H9 (cell line): ENCODE measurements around the gene AKT1. TPM values are rescaled to one million over a fixed set of nuclear protein-coding genes. Genes with fewer than 3 reads are reported as not detected.

ENCODE experiments used
- DNase-seq: peaks from one replicate; pipeline ENCODE4 v3.0.0-alpha.2; 2017
- H2AFZ ChIP-seq: one replicate; pipeline ENCODE4 v1.6.1; 2013; ENCODE audit warnings: mild to moderate bottlenecking, low read length, control low read depth, moderate library complexity
- H2AK5ac ChIP-seq: 2 replicates; pipeline ENCODE4 v1.6.1; 2013; ENCODE audit warnings: low read length, control low read depth, mixed read lengths; ENCODE audit not compliant: insufficient read length
- H2BK120ac ChIP-seq: one replicate; pipeline ENCODE4 v1.6.1; 2013; ENCODE audit warnings: low read depth, mild to moderate bottlenecking, low read length, control low read depth, inconsistent platforms; ENCODE audit not compliant: poor library complexity, severe bottlenecking
- H2BK12ac ChIP-seq: 2 replicates; pipeline ENCODE4 v1.6.1; 2013; ENCODE audit warnings: low read length, control low read depth, mixed read lengths, low read depth; ENCODE audit not compliant: insufficient read length
- H2BK15ac ChIP-seq: 2 replicates; pipeline ENCODE4 v1.6.1; 2013; ENCODE audit warnings: low read depth, low read length, control low read depth
- H2BK20ac ChIP-seq: one replicate; pipeline ENCODE4 v1.6.1; 2013; ENCODE audit warnings: low read depth, mild to moderate bottlenecking, low read length, control low read depth, inconsistent platforms; ENCODE audit not compliant: poor library complexity, severe bottlenecking
- H2BK5ac ChIP-seq: 2 replicates; pipeline ENCODE4 v1.6.1; 2013; ENCODE audit warnings: low read length, control low read depth, mixed read lengths; ENCODE audit not compliant: insufficient read length
- H3K14ac ChIP-seq: 2 replicates; pipeline ENCODE4 v1.6.1; 2013; ENCODE audit warnings: low read length, control low read depth; ENCODE audit not compliant: insufficient read depth
- H3K18ac ChIP-seq: 2 replicates; pipeline ENCODE4 v1.6.1; 2013; ENCODE audit warnings: low read depth, mild to moderate bottlenecking, mixed read lengths, low read length, control low read depth; ENCODE audit not compliant: insufficient read length
- H3K23ac ChIP-seq: 2 replicates; pipeline ENCODE4 v1.6.1; 2013; ENCODE audit warnings: low read length, control low read depth, mixed read lengths, low read depth; ENCODE audit not compliant: insufficient read length
- H3K23me2 ChIP-seq: 2 replicates; pipeline ENCODE4 v1.6.1; 2013; ENCODE audit warnings: low read depth, mild to moderate bottlenecking, mixed read lengths, low read length, control low read depth; ENCODE audit not compliant: insufficient read length, poor library complexity, severe bottlenecking
- H3K27ac ChIP-seq: 2 replicates; pipeline ENCODE4 v1.5.1; 2013; ENCODE audit warnings: low read length, control low read depth, mixed read lengths, low read depth; ENCODE audit not compliant: insufficient read length
- H3K27me3 ChIP-seq: 2 replicates; pipeline ENCODE4 v1.6.1; 2013; ENCODE audit warnings: low read length, control low read depth, inconsistent platforms; ENCODE audit not compliant: insufficient read depth
- H3K4ac ChIP-seq: 2 replicates; pipeline ENCODE4 v1.6.1; 2013; ENCODE audit warnings: low read depth, mild to moderate bottlenecking, control low read depth, inconsistent platforms, low read length, moderate library complexity
- H3K4me1 ChIP-seq: 2 replicates; pipeline ENCODE4 v1.6.1; 2013; ENCODE audit warnings: low read length, control low read depth, inconsistent platforms; ENCODE audit not compliant: insufficient read depth
- H3K4me2 ChIP-seq: 2 replicates; pipeline ENCODE4 v1.6.1; 2013; ENCODE audit warnings: low read length, control low read depth, mixed read lengths; ENCODE audit not compliant: insufficient read length, insufficient read depth
- H3K56ac ChIP-seq: 2 replicates; pipeline ENCODE4 v1.6.1; 2013; ENCODE audit warnings: low read depth, mild to moderate bottlenecking, mixed read lengths, low read length, control low read depth; ENCODE audit not compliant: insufficient read length
- H3K79me1 ChIP-seq: 2 replicates; pipeline ENCODE4 v1.6.1; 2013; ENCODE audit warnings: low read depth, mild to moderate bottlenecking, moderate library complexity, low read length, control low read depth, inconsistent platforms; ENCODE audit not compliant: insufficient read depth, poor library complexity, severe bottlenecking
- H3K79me2 ChIP-seq: 2 replicates; pipeline ENCODE4 v1.6.1; 2013; ENCODE audit warnings: low read length, control low read depth, inconsistent platforms; ENCODE audit not compliant: insufficient read depth
- H3K9ac ChIP-seq: 2 replicates; pipeline ENCODE4 v1.6.1; 2013; ENCODE audit warnings: low read length, control low read depth, mixed read lengths; ENCODE audit not compliant: insufficient read length; ENCODE audit errors: extremely low read depth
- H3K9me3 ChIP-seq: one replicate; pipeline ENCODE4 v1.6.1; 2013; ENCODE audit warnings: low read depth, low read length, inconsistent platforms; ENCODE audit not compliant: control insufficient read depth
- H3T11ph ChIP-seq: one replicate; pipeline ENCODE4 v1.6.1; 2013; ENCODE audit warnings: mild to moderate bottlenecking, low read length, control low read depth, inconsistent platforms
- H4K20me1 ChIP-seq: one replicate; pipeline ENCODE4 v1.6.1; 2013; ENCODE audit not compliant: control insufficient read depth, insufficient read length, insufficient read depth
- H4K5ac ChIP-seq: 2 replicates; pipeline ENCODE4 v1.6.1; 2013; ENCODE audit warnings: low read depth, mild to moderate bottlenecking, mixed read lengths, low read length, control low read depth; ENCODE audit not compliant: insufficient read length
- H4K8ac ChIP-seq: replicated peaks from 2 replicates; pipeline ENCODE4 v1.6.1; 2013; ENCODE audit warnings: low read length, control low read depth, mixed read lengths, low read depth; ENCODE audit not compliant: insufficient read length
- H4K91ac ChIP-seq: 2 replicates; pipeline ENCODE4 v1.6.1; 2013; ENCODE audit warnings: low read depth, mild to moderate bottlenecking, moderate library complexity, mixed read lengths, low read length, control low read depth; ENCODE audit not compliant: insufficient read length
- H3K27ac Mint-ChIP-seq, 3 experiments: 2 replicates in 2 of 3; 3 replicates in 1 of 3; pipeline ENCODE4 v1.8.0; 2020 to 2021; ENCODE audit warnings: mixed read lengths in 3 of 3, mild to moderate bottlenecking in 1 of 3, moderate library complexity in 1 of 3
- H3K27me3 Mint-ChIP-seq: 2 replicates; pipeline ENCODE4 v1.8.0; 2021; ENCODE audit warnings: low read depth, mild to moderate bottlenecking, moderate library complexity, mixed read lengths
- H3K36me3 Mint-ChIP-seq, 3 experiments: 2 replicates in 2 of 3; 3 replicates in 1 of 3; pipeline ENCODE4 v1.8.0; 2020 to 2021; ENCODE audit warnings: low read depth in 3 of 3, mixed read lengths in 3 of 3; ENCODE audit not compliant: insufficient read depth in 1 of 3
- H3K4me1 Mint-ChIP-seq, 2 experiments: 2 replicates each; pipeline ENCODE4 v1.8.0; 2020; ENCODE audit warnings: mixed read lengths in 2 of 2
- H3K4me3 Mint-ChIP-seq, 2 experiments: 2 replicates in 1 of 2; 3 replicates in 1 of 2; pipeline ENCODE4 v1.8.0; 2020 to 2021; ENCODE audit warnings: mild to moderate bottlenecking in 2 of 2, mixed read lengths in 2 of 2, moderate library complexity in 1 of 2
- H3K9me3 Mint-ChIP-seq, 2 experiments: 2 replicates in 1 of 2; 3 replicates in 1 of 2; pipeline ENCODE4 v1.8.0; 2020; ENCODE audit warnings: mild to moderate bottlenecking in 2 of 2, mixed read lengths in 2 of 2, moderate library complexity in 1 of 2
- CTCF ChIP-seq: fragments of 200-600 bp; sonication (generic); conservative IDR thresholded peaks from 3 replicates; pipeline ENCODE4 v1.8.0; 2021; ENCODE audit warnings: antibody characterized with exemption, mild to moderate bottlenecking
- WGBS: extraction: QIAGEN DNeasy Blood & Tissue Kit; methylation state at CpG from one replicate; pipeline ENCODE4 v1.1.7; 2013; ENCODE audit warnings: missing lambda C conversion rate, low lambda C conversion rate, mixed read lengths; ENCODE audit not compliant: insufficient read length; ENCODE audit errors: extremely low coverage; 5-methylcytosine and 5-hydroxymethylcytosine counted together
- total RNA-seq: library from RNA; stranded (reverse); gene quantifications from 2 replicates; pipeline ENCODE4 v1.2.1, GENCODE V29; 2021

The AKT1 gene
- total RNA-seq, 1 experiment from 2014 or later: 101 TPM

- H3K9me3 Mint-ChIP-seq: no peaks in the 10 kb centered on the region; a peak in 1 of 5 replicates
- no peak overlapping the region for H3K56ac ChIP-seq
- no peaks in the 10 kb centered on the region; the same call in 1 of the 2 replicates for H3K79me2 ChIP-seq
- H2AK5ac ChIP-seq: no peak overlapping the region
- peak overlapping the region; percentile 75 to 89; a peak in 4 of 5 replicates for H3K4me3 Mint-ChIP-seq
- H3K4me2 ChIP-seq: peak overlapping the region; percentile 58
- H2BK5ac ChIP-seq: no peak overlapping the region
- no peak overlapping the region for H2BK12ac ChIP-seq
- no peak overlapping the region for H3K18ac ChIP-seq
- peaks cover 3% of the 10 kb centered on the region for H3K79me1 ChIP-seq
- H4K8ac ChIP-seq: no peak overlapping the region
- no peaks in the 10 kb centered on the region for H3K9me3 ChIP-seq
- no peak overlapping the region for H3K4ac ChIP-seq
- H3K27me3 Mint-ChIP-seq: peaks cover 28% of the 10 kb centered on the region
- no peak overlapping the region for H3T11ph ChIP-seq
- no peak overlapping the region for H4K91ac ChIP-seq
- peaks cover 23 to 47% of the 10 kb centered on the region in 2 experiments for H3K4me1 Mint-ChIP-seq
- no peak overlapping the region; a peak in 1 of 7 replicates for H3K27ac Mint-ChIP-seq
- no peak for TF ChIP-seq CTCF
- H3K23ac ChIP-seq: no peak overlapping the region
- H3K4me1 ChIP-seq: peaks cover 6% of the 10 kb centered on the region; the same call in 1 of the 2 replicates
- peaks cover 6% of the 10 kb centered on the region; the same call in 1 of the 2 replicates for H3K27me3 ChIP-seq
- no peak overlapping the region for H3K14ac ChIP-seq
- WGBS: no CpG with 5 or more reads among the region's 2 CpGs
- H3K27ac ChIP-seq: no peak overlapping the region
- no peak overlapping the region for H3K9ac ChIP-seq
- no peak overlapping the region for H2AFZ ChIP-seq
- H4K5ac ChIP-seq: no peak overlapping the region
- peaks cover 8% of the 10 kb centered on the region for H3K23me2 ChIP-seq
- no peak overlapping the region for H2BK120ac ChIP-seq
- no peak overlapping the region for H2BK20ac ChIP-seq
- peaks cover 6 to 19% (median 16%) of the 10 kb centered on the region in 3 experiments; a peak in 6 of 7 replicates for H3K36me3 Mint-ChIP-seq
- no peaks in the 10 kb centered on the region for H4K20me1 ChIP-seq
- no peak for DNase-seq
- H2BK15ac ChIP-seq: no peak overlapping the region
These were observed 1.9 kb downstream of the AKT1 start for GRCh38 chr14:104793703-104793959.
